Pancreas (tissue), 10 donors: ENCODE measurements around the gene SLC43A1. TPM values are rescaled to one million over a fixed set of nuclear protein-coding genes. Genes with fewer than 3 reads are reported as not detected.

Experiments used
- ATAC-seq, 4 donors: fragments of 200-7000 bp; cut with Tn5 transposase; one replicate each; pipeline versions ENCODE4 v1.8.0 to v1.9.1; 2020; ENCODE audit warnings: mild to moderate bottlenecking in 4 of 4, moderate library complexity in 4 of 4
- DNase-seq, 6 donors: peaks; one replicate each; pipeline ENCODE4 v3.0.0-alpha.2; 2020
- FAIRE-seq: peaks from 2 replicates; lab custom pipeline; 2012; peaks lifted over from hg19 to GRCh38; lab: Jason Lieb, UNC
- H3K27ac ChIP-seq, 4 donors: fragments of 200-600 bp; sonication (generic); 1 replicate in 3 of 4; 2 replicates in 1 of 4; pipeline versions ENCODE4 v1.5.0 to v1.8.0; 2020
- H3K27me3 ChIP-seq, 4 donors: fragments of 200-600 bp; one replicate each; pipeline ENCODE4 v1.8.0; 2021
- H3K36me3 ChIP-seq, 3 donors: fragments of 200-600 bp; sonication (generic) in 1 of 3; one replicate each; pipeline versions ENCODE4 v1.5.0 to v1.8.0; 2020 to 2021
- H3K4me1 ChIP-seq, 3 donors: fragments of 200-600 bp; one replicate each; pipeline ENCODE4 v1.8.0; 2021
- H3K4me3 ChIP-seq, 4 donors: fragments of 200-600 bp; sonication (generic) in 2 of 4; one replicate each; pipeline versions ENCODE4 v1.5.0 to v1.8.0; 2020 to 2021
- H3K9me3 ChIP-seq, 4 donors: fragments of 200-600 bp; one replicate each; pipeline ENCODE4 v1.8.0; 2021
- CTCF ChIP-seq, 4 donors: fragments of 200-600 bp; sonication (generic) in 3 of 4; IDR thresholded peaks; one replicate each; pipeline versions ENCODE4 v1.5.0 to v1.8.0; 2021; ENCODE audit warnings: antibody characterized with exemption in 4 of 4
- WGBS, 2 donors: extraction: QIAGEN DNeasy Blood & Tissue Kit; methylation state at CpG; one replicate each; pipeline ENCODE4 v1.1.7; 2013; 5-methylcytosine and 5-hydroxymethylcytosine counted together
- intact Hi-C, 3 donors: fragments of 100-400 bp; cut with DNase I; formaldehyde crosslinking; loops; one replicate each; pipeline versions ENCODE4 v1.11.1 to v1.14.2; 2022
- polyA plus RNA-seq, 2 donors: library from polyadenylated mRNA; stranded (reverse); fragments of 200-250 nt; gene quantifications; one replicate each; pipeline ENCODE4 v1.2.3, GENCODE V29; 2013
- total RNA-seq, 6 donors: library from RNA; stranded (reverse); fragmentation: NEBNext Ultra II Directional in 4 of 6; extraction: Animal tissue kit (Norgen Biotek cat#: 25700) in 4 of 6; gene quantifications; one replicate each; pipeline versions ENCODE4 v1.2.1 to v1.2.4, GENCODE V29; 2021 to 2023
- donor health status: healthy with polysubstance abuse.
- donor health status: DM: no; HTN: no; CAD: no; lungs with moderate emphysema.
- donor health status: DM: no; HTN: no; CAD: no.
- donor health status: control.
- donor health status: control.
- donor health status: Bipolar disorder and iron deficiency.
- donor health status: DM: yes; HTN: yes; CAD: no.
- donor health status: DM: no; HTN: no; CAD: no.
- donor health status: DM: no; HTN: no; CAD: no.
- donor health status: DM: yes; HTN: yes; CAD: no.

SLC43A1 gene
- total and polyA plus RNA-seq, 8 donors, result 78.3 to 280 (median 122) TPM

GRCh38 chr11:57463671-57464538, 51.6 kb downstream of the SLC43A1 start:
- Histone ChIP-seq H3K36me3 (no peaks in the 10 kb centered on the region), H3K27ac (no peak overlapping the region), H3K4me3 (no peak overlapping the region), H3K9me3 (no peaks in the 10 kb centered on the region), H3K4me1 (peaks cover 0 to 16% (median 12%) of the 10 kb centered on the region in 3 donors), H3K27me3 (no peaks in the 10 kb centered on the region)
- no peak for ATAC-seq
- no peak for DNase-seq
- no peak for TF ChIP-seq CTCF (IDR thresholded peaks at IDR 0.05)
- FAIRE-seq, result no peak
- 80 to 81% methylated on average over 12 to 14 of the region's 14 CpGs for WGBS, 2 donors
- intact Hi-C loops, result loop anchor here in 1 of 3 donors (10.0 kb wide), 1 partner anchor 51 kb away; the partner anchor contains the start of gene SLC43A1

- FAIRE-seq, result no peak
- Histone ChIP-seq H3K9me3 (no peaks in the 10 kb centered on the region), H3K36me3 (no peaks in the 10 kb centered on the region), H3K4me3 (no peak overlapping the region), H3K27ac (no peak overlapping the region), H3K27me3 (no peaks in the 10 kb centered on the region), H3K4me1 (peaks cover 0 to 17% (median 15%) of the 10 kb centered on the region in 3 donors)
- no peak for DNase-seq
- no peak for ATAC-seq
- intact Hi-C loops, result loop anchor here in 1 of 3 donors (10.0 kb wide), 1 partner anchor 52 kb away; the partner anchor contains the start of gene SLC43A1
- 79 to 85% methylated on average over 3 of the region's 3 CpGs for WGBS, 2 donors
- TF ChIP-seq CTCF (IDR thresholded peaks at IDR 0.05), result no peak
Observed at GRCh38 chr11:57462597-57462996, 52.9 kb downstream of the SLC43A1 start.

GRCh38 chr11:57461841-57462489, 53.5 kb downstream of the SLC43A1 start:
- no peak overlapping the region for H3K4me3 ChIP-seq
- H3K27me3 ChIP-seq, result no peaks in the 10 kb centered on the region
- no peak for FAIRE-seq
- intact Hi-C loops, result loop anchor here in 1 of 3 donors (10.0 kb wide), 1 partner anchor 53 kb away; the partner anchor contains the start of gene SLC43A1
- ATAC-seq, result no peak
- peaks cover 0 to 17% (median 17%) of the 10 kb centered on the region in 3 donors for H3K4me1 ChIP-seq
- no peak for TF ChIP-seq CTCF (IDR thresholded peaks at IDR 0.05)
- no peaks in the 10 kb centered on the region for H3K9me3 ChIP-seq
- DNase-seq, result no peak
- WGBS, 2 donors, result 65 to 76% methylated on average over 16 of the region's 16 CpGs
- no peaks in the 10 kb centered on the region for H3K36me3 ChIP-seq
- H3K27ac ChIP-seq, result no peak overlapping the region

DNA sequence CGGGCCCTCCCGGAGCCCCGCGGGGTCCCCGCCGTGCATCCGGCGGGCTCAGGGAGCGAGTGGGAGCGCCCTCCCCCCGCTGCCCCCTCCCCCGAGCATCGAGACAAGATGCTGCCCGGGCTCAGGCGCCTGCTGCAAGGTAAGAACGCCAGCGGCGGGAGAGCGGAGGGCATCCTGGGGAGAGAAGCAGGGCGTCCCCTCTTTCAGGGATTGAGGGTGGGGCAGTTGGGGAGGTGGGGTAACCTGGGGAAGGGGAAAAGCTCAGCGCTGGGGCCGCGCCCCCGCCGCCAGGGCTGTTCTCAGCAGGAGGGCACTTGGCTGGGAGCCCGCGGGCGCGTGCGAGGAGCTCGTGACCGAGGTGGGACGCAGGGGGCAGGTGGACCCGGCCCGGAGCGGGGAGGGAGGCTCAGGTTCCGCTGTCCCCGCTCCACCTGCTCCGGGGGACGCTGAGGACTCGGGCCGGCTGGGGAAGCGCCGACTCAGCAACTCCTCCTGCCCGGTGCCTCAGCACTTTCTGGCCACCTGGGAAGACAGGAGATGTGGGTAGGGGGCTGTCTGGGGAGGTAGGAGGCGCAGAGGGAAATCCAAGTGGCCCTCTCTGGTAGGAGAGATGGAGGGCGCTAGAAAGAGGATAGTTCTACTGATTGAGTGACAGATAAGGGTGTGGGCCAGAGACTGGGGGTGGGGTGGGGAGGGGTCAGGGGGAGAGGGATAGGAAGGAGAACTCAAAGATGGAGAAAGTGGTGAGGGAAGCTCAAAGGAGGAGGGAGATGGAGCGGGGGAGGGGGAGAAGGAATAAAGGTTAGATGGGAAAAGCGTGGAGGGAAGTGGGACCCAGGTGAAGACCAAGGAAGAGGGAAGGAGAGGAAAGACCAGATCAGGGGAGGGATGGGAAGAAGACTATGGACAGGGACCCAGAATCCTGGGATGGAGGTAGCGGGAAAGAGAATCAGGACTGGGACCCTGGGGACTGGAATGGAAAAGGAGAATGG, 54.4 kb downstream of the SLC43A1 start:
- Histone ChIP-seq H3K9me3 (no peaks in the 10 kb centered on the region), H3K27ac (no peak overlapping the region), H3K4me3 (peak overlapping the region; percentile 7 to 52 (median 30)), H3K36me3 (no peaks in the 10 kb centered on the region), H3K4me1 (peaks cover 0 to 17% (median 17%) of the 10 kb centered on the region in 3 donors), H3K27me3 (no peaks in the 10 kb centered on the region)
- DNase-seq, result peak in 5 of 6 donors; percentile 20 to 85 (median 64)
- peak in 1 of 4 donors; percentile 7 for ATAC-seq
- TF ChIP-seq CTCF (IDR thresholded peaks at IDR 0.05), result no peak
- intact Hi-C loops, result loop anchor here in 1 of 3 donors (10.0 kb wide), 1 partner anchor 54 kb away; the partner anchor contains the start of gene SLC43A1
- no peak for FAIRE-seq
- WGBS, 2 donors, result 8% methylated on average over 42 to 50 of the region's 50 CpGs
